Right atrium auricular region (tissue), 2 donors: ENCODE results near the gene HEBP2. TPM values are rescaled to one million over a fixed set of nuclear protein-coding genes. Genes with fewer than 3 reads are reported as not detected.

ENCODE experiments used
- DNase-seq: peaks from one replicate; pipeline ENCODE4 v3.0.0-alpha.2; 2019; ENCODE audit warnings: low spot score
- H3K27ac ChIP-seq, 2 donors: fragments of 200-600 bp; sonication (generic); 1 replicate in 1 of 2; 2 replicates in 1 of 2; pipeline ENCODE4 v1.5.1; 2016 to 2019
- H3K27me3 ChIP-seq, 2 donors: fragments of 200-600 bp; sonication (generic); one replicate each; pipeline versions ENCODE4 v1.5.1 to v1.6.0; 2017 to 2019
- H3K36me3 ChIP-seq: fragments of 200-600 bp; sonication (generic); one replicate; pipeline ENCODE4 v1.5.1; 2016
- H3K4me1 ChIP-seq, 2 donors: fragments of 200-600 bp; sonication (generic); one replicate each; pipeline versions ENCODE4 v1.5.1 to v1.6.0; 2017 to 2019
- H3K4me3 ChIP-seq, 2 donors: fragments of 200-600 bp; sonication (generic); 1 replicate in 1 of 2; 2 replicates in 1 of 2; pipeline ENCODE4 v1.5.1; 2017 to 2019; ENCODE audit warnings: mild to moderate bottlenecking in 1 of 2, moderate library complexity in 1 of 2
- H3K9me3 ChIP-seq, 2 donors: fragments of 200-600 bp; sonication (generic); one replicate each; pipeline ENCODE4 v1.5.1; 2019
- CTCF ChIP-seq, 2 donors: fragments of 200-600 bp; sonication (generic); IDR thresholded peaks; one replicate each; pipeline ENCODE4 v1.5.1; 2019; ENCODE audit warnings: antibody characterized with exemption in 2 of 2
- total RNA-seq, 2 donors: library from RNA; depleted of rRNA; stranded (reverse); fragments of >200 nt; gene quantifications; one replicate each; pipeline ENCODE4 v1.1.0, GENCODE V29; 2016

Gene HEBP2
- total RNA-seq, 2 donors from 2014 or later = 41.0 to 49.2 TPM

GRCh38 chr6:138417493-138418117, 13.6 kb downstream of the HEBP2 start:
- TF ChIP-seq CTCF (IDR thresholded peaks at IDR 0.05) = no peak
- no peak for DNase-seq
- no peaks in the 10 kb centered on the region for H3K4me1 ChIP-seq
- no peak overlapping the region for H3K27ac ChIP-seq
- no peaks in the 10 kb centered on the region for H3K9me3 ChIP-seq
- H3K4me3 ChIP-seq = no peak overlapping the region
- H3K36me3 ChIP-seq = peaks cover 12% of the 10 kb centered on the region
- H3K27me3 ChIP-seq = no peaks in the 10 kb centered on the region

- no peaks in the 10 kb centered on the region for H3K4me1 ChIP-seq
- no peaks in the 10 kb centered on the region for H3K9me3 ChIP-seq
- H3K36me3 ChIP-seq = peaks cover 6% of the 10 kb centered on the region
- H3K27ac ChIP-seq = no peak overlapping the region
- no peak overlapping the region for H3K4me3 ChIP-seq
- DNase-seq = no peak
- H3K27me3 ChIP-seq = no peaks in the 10 kb centered on the region
- TF ChIP-seq CTCF (IDR thresholded peaks at IDR 0.05) = no peak
These were observed 14.2 kb downstream of the HEBP2 start for GRCh38 chr6:138418118-138418742.

- no peak overlapping the region for H3K27ac ChIP-seq
- DNase-seq = no peak
- no peaks in the 10 kb centered on the region for H3K4me1 ChIP-seq
- no peaks in the 10 kb centered on the region for H3K9me3 ChIP-seq
- peaks cover 9% of the 10 kb centered on the region for H3K36me3 ChIP-seq
- H3K4me3 ChIP-seq = no peak overlapping the region
- H3K27me3 ChIP-seq = no peaks in the 10 kb centered on the region
- TF ChIP-seq CTCF (IDR thresholded peaks at IDR 0.05) = no peak
These were observed 15.7 kb downstream of the HEBP2 start for GRCh38 chr6:138419766-138420165.

GRCh38 chr6:138420356-138420755, 16.3 kb downstream of the HEBP2 start:
- no peaks in the 10 kb centered on the region for H3K27me3 ChIP-seq
- H3K9me3 ChIP-seq = no peaks in the 10 kb centered on the region
- H3K4me3 ChIP-seq = no peak overlapping the region
- peaks cover 9% of the 10 kb centered on the region for H3K36me3 ChIP-seq
- no peak for TF ChIP-seq CTCF (IDR thresholded peaks at IDR 0.05)
- H3K27ac ChIP-seq = no peak overlapping the region
- no peaks in the 10 kb centered on the region for H3K4me1 ChIP-seq
- no peak for DNase-seq

- Histone ChIP-seq H3K9me3 (no peaks in the 10 kb centered on the region), H3K27ac (no peak overlapping the region), H3K36me3 (peaks cover 9% of the 10 kb centered on the region), H3K4me1 (no peaks in the 10 kb centered on the region), H3K27me3 (no peaks in the 10 kb centered on the region), H3K4me3 (no peak overlapping the region)
- no peak for TF ChIP-seq CTCF (IDR thresholded peaks at IDR 0.05)
- DNase-seq = no peak
These were observed 17.1 kb downstream of the HEBP2 start for GRCh38 chr6:138421089-138421488.

- no peaks in the 10 kb centered on the region for H3K4me1 ChIP-seq
- H3K9me3 ChIP-seq = no peaks in the 10 kb centered on the region
- no peak for DNase-seq
- no peak overlapping the region for H3K27ac ChIP-seq
- no peaks in the 10 kb centered on the region for H3K27me3 ChIP-seq
- TF ChIP-seq CTCF (IDR thresholded peaks at IDR 0.05) = no peak
- no peak overlapping the region for H3K4me3 ChIP-seq
- H3K36me3 ChIP-seq = peaks cover 9% of the 10 kb centered on the region
These were observed 17.6 kb downstream of the HEBP2 start for GRCh38 chr6:138421608-138422007.
